Measurements from ENCODE around the gene AKR1B1. TPM values are rescaled to one million over a fixed set of nuclear protein-coding genes. Genes with fewer than 3 reads are reported as not detected.

Gene AKR1B1
- total RNA-seq, 2 donors from 2014 or later, result 12.9 to 27.5 TPM

DNA sequence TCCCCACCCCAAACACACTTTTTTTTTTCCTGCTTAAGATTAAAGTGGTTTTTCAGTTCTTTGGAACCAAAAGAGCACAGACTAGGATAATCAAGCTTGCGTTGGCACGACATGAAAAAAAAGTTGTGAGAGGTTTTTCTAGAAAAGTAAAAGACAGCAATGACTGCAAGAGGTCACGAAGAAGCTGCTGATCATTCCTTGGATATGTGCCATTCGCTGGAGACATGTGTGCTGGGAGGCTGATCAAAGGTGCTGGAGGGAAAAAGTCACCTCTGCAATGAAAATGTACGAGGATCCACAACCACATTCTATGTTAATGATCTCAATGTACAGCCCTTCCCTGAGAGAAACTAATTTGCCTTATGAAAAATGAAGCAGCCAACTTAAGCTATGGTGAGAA is 5.4 kb downstream of the AKR1B1 start:
- H3K36me3 ChIP-seq (replicated peaks in 1 of 2; ENCODE audit: insufficient read depth in 1 of 2, low read depth in 2 of 2), result peaks cover 0 to 13% of the 10 kb centered on the region in 2 donors
- H3K27ac ChIP-seq, result no peak overlapping the region
- H3K9me3 ChIP-seq, result no peaks in the 10 kb centered on the region
- no peaks in the 10 kb centered on the region for H3K27me3 ChIP-seq
- DNase-seq (no peak), ATAC-seq (no peak)
- intact Hi-C loops (cut with DNase I), result no loop called here
- TF ChIP-seq, protein P1, sequence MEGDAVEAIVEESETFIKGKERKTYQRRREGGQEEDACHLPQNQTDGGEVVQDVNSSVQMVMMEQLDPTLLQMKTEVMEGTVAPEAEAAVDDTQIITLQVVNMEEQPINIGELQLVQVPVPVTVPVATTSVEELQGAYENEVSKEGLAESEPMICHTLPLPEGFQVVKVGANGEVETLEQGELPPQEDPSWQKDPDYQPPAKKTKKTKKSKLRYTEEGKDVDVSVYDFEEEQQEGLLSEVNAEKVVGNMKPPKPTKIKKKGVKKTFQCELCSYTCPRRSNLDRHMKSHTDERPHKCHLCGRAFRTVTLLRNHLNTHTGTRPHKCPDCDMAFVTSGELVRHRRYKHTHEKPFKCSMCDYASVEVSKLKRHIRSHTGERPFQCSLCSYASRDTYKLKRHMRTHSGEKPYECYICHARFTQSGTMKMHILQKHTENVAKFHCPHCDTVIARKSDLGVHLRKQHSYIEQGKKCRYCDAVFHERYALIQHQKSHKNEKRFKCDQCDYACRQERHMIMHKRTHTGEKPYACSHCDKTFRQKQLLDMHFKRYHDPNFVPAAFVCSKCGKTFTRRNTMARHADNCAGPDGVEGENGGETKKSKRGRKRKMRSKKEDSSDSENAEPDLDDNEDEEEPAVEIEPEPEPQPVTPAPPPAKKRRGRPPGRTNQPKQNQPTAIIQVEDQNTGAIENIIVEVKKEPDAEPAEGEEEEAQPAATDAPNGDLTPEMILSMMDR (IDR thresholded peaks at IDR 0.05), result no peak
- TF ChIP-seq POLR2A (IDR thresholded peaks at IDR 0.05), result no peak
- 72 to 76% methylated on average over 5 of the region's 5 CpGs for WGBS, 2 donors
- peaks cover 7% of the 10 kb centered on the region for H3K4me1 ChIP-seq
- H3K4me3 ChIP-seq, result no peak overlapping the region

DNA sequence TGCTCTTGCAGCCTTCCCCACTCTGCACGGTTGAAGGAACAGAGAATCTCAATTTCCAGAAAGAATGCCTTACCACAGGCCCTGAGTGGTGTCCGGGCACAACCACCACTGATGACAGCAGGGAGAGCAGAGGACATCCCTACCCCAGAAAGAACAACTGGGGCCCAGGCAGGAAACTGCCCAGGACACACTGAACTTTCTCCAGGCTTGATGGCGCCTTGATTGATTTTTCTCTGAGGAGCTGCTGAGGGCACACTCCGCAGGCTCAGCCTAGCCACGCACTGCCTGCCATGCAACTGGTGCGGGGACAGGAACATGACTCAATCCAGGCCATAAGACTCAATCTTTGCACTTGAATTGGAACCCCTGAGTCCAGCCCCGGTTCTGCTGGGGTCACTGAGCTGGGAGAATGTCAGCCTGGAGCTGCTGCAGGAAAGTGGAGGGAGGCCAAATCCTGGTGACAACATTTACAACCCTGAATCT is 5.9 kb downstream of the AKR1B1 start:
- Histone ChIP-seq H3K9me3 (no peaks in the 10 kb centered on the region), H3K4me3 (no peak overlapping the region), H3K27ac (no peak overlapping the region), H3K27me3 (no peaks in the 10 kb centered on the region), H3K4me1 (peaks cover 5% of the 10 kb centered on the region), H3K36me3 (replicated peaks in 1 of 2; ENCODE audit: insufficient read depth in 1 of 2, low read depth in 2 of 2) (peaks cover 0 to 17% of the 10 kb centered on the region in 2 donors)
- ATAC-seq (no peak), DNase-seq (no peak)
- TF ChIP-seq POLR2A (IDR thresholded peaks at IDR 0.05), result no peak
- TF ChIP-seq, protein P1 (IDR thresholded peaks at IDR 0.05), result no peak
- 85 to 89% methylated on average over 7 of the region's 7 CpGs for WGBS, 2 donors
- intact Hi-C loops (cut with DNase I), result no loop called here

DNA sequence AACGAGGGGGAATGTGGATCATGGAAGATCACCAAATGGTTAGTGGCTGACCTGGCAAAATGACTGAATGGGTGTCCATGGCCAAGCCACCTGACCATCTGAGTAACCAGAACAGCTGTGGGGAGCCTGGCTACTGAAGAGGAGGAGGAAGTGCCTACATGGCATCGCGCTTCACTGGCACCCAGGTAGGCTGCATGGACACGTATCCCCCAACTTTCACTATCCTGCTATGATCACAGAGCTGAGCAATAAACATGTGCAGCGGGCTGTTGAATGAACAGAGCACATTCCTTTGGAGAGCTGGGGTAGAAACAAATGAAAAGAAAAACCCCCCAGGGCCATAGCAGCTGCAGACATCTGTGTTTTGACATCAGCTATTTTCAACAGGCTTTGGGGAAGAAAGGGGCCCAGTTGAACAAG is 6.5 kb downstream of the AKR1B1 start:
- intact Hi-C loops (cut with DNase I), result no loop called here
- Histone ChIP-seq H3K27ac (no peak overlapping the region), H3K27me3 (no peaks in the 10 kb centered on the region), H3K9me3 (no peaks in the 10 kb centered on the region), H3K36me3 (replicated peaks in 1 of 2; ENCODE audit: insufficient read depth in 1 of 2, low read depth in 2 of 2) (peaks cover 0 to 20% of the 10 kb centered on the region in 2 donors), H3K4me1 (no peaks in the 10 kb centered on the region), H3K4me3 (no peak overlapping the region)
- no peak for ATAC-seq
- TF ChIP-seq, protein P1 (IDR thresholded peaks at IDR 0.05), result no peak
- no peak for TF ChIP-seq POLR2A (IDR thresholded peaks at IDR 0.05)
- no peak for DNase-seq
- 89 to 92% methylated on average over 5 of the region's 5 CpGs for WGBS, 2 donors

DNA sequence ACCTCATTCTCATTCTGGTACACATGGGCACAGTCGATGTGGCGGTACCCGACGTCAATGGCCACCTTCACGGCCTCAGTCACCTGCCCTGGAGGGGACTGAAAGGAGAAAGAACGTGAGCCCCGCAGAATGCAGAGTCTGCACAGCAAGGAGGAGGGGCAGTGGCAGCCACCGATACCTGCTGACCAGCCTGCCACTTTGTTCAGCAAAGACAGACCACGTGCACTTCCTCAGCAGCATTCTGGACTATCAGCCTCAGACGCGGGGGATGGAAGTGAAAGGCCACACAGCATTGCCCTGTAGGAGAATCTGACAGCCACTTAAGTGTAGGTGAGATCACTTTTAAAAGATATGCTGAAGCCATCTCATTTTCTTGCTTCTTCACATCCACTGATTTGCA is 7.2 kb downstream of the AKR1B1 start:
- no peak for TF ChIP-seq POLR2A (IDR thresholded peaks at IDR 0.05)
- TF ChIP-seq, protein P1 (IDR thresholded peaks at IDR 0.05), result no peak
- no peak overlapping the region for H3K4me3 ChIP-seq
- no peak for DNase-seq
- intact Hi-C loops (cut with DNase I), result no loop called here
- 86 to 88% methylated on average over 10 to 11 of the region's 11 CpGs for WGBS, 2 donors
- peaks cover 0 to 26% of the 10 kb centered on the region in 2 donors for H3K36me3 ChIP-seq (replicated peaks in 1 of 2; ENCODE audit: insufficient read depth in 1 of 2, low read depth in 2 of 2)
- no peak for ATAC-seq
- no peaks in the 10 kb centered on the region for H3K27me3 ChIP-seq
- no peaks in the 10 kb centered on the region for H3K9me3 ChIP-seq
- H3K4me1 ChIP-seq, result no peaks in the 10 kb centered on the region
- no peak overlapping the region for H3K27ac ChIP-seq

DNA sequence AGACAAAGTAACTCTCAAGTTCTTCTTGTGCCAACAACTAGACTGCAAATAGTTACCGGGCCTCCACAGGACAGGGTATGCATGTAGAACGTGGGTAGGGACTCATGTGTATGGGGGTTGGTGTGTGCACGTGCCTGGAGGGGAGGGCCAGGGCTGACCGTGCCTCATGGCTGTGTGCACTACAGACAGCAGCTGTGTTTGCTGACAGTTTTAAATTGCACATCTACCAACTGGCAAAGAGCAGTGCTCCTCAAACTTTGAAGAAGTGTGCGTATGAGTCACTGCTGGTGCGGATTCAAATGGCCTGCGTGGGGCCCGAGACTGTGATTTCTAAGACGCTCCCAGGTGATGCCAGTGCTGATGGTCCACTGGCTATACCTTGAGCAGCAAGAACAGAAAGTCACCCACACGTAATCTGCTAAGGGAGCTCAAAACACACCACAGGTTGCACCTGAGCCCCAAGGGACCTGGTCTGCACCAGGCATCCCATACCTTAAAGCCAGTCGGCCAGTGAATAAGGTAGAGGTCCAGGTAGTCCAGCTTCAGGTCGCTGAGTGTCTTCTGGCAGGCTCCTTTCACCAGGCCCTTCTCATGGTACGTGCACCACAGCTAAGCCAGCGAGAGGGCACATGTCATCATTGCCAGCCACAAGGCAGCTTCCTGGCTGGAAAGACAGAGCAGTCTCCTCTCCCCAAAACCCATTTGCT is 8.5 kb downstream of the AKR1B1 start:
- Histone ChIP-seq H3K4me1 (no peaks in the 10 kb centered on the region), H3K27ac (no peak overlapping the region), H3K4me3 (no peak overlapping the region), H3K27me3 (no peaks in the 10 kb centered on the region), H3K9me3 (no peaks in the 10 kb centered on the region), H3K36me3 (replicated peaks in 1 of 2; ENCODE audit: insufficient read depth in 1 of 2, low read depth in 2 of 2) (peaks cover 0 to 27% of the 10 kb centered on the region in 2 donors)
- DNase-seq, result no peak
- intact Hi-C loops (cut with DNase I), result no loop called here
- TF ChIP-seq, protein P1 (IDR thresholded peaks at IDR 0.05), result no peak
- no peak for TF ChIP-seq POLR2A (IDR thresholded peaks at IDR 0.05)
- no peak for ATAC-seq
- 87 to 91% methylated on average over 13 to 14 of the region's 14 CpGs for WGBS, 2 donors

All from body of pancreas (tissue), 4 donors.